ENCODE data around the gene AKT1.
"Not testable (repeated sequence)": the region's sequence is repeated elsewhere in the genome, so short reads cannot be mapped to it uniquely, and the experiment has no call there.

The AKT1 gene

DNA sequence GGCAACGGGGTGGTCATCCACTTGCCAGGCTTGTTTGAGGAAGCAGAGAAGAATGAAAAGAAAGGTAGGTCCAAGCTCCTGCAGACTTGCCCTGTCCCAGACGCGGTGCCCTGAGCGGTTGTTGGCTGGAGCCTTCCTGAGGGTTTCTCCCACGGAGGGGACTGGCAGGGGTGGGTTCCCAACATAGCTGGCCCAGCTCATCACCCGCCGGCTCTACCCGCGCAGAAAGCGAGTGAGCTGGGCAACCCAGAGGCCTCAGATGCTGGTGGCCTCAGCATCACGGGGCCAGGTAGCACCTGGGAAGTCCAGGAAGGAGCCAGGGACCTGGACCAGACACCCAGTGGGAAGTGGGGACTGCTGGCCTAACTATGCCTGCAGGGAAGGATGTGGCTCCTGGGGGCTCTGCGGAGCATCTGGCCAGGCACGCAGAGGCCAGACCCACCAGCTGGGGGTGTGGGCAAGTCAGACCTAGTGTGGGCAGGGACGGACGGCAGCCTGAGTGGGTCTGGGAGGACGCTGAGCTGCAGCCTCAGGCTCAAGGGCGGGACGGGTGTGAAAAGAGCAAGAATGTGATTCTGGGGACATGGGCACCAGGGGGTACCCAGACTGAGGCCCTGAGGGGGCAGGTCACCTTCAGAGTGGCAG is 57.1 kb downstream of the AKT1 start:
- no peak for DNase-seq (ENCODE audit: low spot score)

DNA sequence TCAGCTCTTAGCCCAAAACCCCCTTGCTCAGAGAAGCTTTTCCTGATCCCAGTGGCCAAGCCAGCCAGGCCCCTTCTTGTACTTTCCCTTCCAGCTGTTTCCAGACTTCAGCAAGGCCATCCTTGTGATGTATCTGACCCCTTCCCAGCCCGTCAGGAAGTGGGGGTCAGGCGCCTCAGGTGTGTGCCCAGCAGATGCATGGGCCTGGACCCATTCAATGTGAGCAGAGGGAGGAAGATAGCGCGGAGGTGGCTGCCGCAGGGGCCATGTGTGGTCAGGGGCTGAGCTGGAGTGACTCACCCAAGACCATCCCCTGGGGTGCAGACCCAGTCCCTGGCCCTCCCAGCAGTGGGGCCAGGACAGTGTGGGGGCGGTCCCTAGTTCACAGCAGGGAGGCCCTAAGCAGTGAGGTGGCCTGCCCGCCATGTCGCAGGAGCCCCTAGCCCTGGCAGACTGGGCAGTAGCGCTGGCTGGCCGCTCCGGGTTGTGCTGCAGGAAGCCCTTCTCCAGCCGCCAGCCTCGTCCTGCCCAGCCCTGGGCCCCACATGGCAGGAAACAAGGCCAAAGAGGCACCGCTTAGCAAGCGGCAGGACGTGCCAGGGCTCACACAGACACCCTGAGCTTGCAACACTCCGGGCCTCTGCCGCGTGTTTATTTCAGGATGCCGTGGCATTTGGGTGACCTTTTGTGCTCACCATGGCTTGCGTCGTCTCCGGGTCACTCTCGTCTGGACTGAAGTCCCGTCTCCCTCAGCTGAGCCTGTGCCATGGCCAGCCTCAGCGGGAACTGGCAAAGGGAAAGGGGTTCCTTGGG is 59.5 kb downstream of the AKT1 start:
- DNase-seq (ENCODE audit: low spot score), result no peak

DNA sequence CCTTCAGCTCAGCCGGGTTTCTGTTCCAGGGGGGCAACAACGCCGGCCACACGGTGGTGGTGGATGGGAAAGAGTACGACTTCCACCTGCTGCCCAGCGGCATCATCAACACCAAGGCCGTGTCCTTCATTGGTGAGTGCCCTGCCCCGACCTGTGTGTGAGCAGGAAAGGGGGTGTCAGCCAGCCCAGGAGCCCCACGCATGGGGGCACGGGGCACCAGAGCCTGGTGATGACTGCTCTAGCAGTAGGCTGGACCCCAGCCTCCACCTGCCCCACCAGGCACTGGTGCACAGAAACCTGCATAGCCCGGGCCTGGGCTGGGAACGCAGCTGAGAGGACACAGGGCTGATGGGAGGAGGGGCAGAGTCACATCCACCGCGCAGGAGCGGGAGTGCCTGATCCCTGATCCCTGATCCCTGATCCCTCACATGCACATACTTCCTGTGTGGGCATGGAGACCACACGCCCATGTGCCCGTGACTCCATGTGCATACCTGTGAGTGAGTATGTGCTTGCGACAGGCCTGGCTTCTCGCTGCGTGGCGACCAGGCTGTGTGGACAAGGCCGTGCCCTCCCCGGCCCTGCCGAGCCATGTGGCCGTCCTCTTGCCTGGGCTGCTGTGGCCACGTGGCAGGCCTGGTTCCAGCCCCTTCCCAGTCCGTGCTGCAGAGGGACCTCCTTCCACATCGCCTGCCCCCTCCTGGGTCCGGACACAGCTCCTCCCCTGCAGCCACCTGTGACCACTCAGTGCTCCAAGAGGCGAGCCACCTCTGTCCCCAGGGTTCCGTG is 60.4 kb downstream of the AKT1 start:
- DNase-seq (ENCODE audit: low spot score), result no peak

DNA sequence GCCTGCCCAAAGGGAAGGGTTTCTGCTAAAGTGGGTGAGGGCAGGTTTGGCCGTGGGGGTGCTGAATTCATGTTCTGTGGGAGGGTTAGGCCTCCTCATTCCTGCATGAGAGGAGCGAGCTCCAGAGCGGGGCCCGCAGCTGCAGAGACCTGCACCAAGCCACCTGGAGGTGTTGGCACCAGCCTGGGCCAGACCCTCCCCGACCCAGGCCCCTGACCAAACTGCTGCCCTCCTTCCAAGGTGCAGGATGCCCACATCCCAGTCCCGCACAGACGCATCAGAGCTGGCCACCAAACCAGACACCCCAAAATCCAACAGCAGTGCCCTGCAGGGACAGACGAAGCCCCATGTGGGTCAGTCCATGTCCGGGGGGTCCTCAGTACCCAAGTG is 61.0 kb downstream of the AKT1 start:
- DNase-seq (ENCODE audit: low spot score), result no peak

DNA sequence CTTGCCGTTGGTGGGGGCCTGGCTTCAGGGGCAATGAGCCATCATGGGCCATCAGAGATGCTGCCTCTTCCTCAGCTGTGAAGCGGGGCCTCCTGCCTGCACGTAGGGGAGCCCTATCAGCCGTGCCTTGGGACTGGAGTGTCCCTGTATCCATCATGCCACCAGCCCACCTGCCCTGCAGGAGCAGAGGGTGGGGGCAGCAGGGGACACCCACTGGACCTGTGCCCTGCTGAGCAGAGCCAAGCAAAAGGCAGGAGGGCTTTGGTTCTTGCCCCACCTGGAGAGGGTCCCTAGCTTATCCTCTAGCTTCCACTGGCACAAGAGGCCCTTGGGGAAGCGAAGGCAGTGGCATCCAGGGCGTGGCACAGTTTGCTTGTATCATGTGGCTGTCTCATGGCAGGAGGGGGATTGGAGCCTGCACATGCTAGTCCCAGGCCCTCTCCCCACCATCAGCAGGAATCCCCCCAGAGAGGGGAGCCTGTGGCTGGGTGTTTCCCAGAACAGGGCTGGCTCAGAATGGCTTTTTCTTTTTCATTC is 61.4 kb downstream of the AKT1 start:
- no peak for DNase-seq (ENCODE audit: low spot score)

DNA sequence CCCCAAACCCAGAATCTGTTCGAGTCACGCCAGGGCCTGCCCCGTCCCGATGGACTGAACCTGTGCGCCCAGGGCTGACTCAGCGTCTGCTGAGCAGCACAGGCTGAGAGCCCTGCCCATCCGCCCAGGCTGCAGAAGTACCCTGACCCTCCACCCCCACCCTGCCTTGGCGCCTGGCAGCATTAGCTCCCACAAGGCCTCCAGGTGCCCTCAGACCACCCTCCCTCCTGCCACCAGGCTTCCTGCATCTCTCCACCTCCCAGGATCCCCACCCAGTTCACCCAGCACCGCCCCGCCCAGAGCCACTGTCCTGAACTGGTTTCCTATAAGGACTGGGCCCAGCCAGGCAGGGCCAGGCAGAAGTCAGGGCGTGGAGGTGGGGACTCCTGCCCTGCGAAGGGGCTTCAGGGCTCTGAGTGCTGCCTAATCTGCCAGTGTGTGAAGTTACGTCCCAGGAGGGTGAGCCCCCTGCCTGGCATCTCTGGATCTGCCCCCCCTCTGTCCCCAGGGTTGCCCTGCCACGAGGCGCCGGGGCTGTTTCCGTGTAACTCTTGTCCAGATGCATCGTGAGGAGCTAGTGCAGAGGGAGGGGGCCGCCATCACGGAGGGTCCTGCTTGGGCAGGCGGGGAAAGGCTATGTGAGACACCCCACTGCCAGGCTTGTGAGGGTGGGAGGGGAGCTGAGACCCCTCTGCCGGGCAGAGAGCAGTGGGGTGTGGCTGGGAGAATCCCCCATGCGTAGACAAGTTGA is 62.4 kb downstream of the AKT1 start:
- DNase-seq (ENCODE audit: low spot score), result no peak

DNA sequence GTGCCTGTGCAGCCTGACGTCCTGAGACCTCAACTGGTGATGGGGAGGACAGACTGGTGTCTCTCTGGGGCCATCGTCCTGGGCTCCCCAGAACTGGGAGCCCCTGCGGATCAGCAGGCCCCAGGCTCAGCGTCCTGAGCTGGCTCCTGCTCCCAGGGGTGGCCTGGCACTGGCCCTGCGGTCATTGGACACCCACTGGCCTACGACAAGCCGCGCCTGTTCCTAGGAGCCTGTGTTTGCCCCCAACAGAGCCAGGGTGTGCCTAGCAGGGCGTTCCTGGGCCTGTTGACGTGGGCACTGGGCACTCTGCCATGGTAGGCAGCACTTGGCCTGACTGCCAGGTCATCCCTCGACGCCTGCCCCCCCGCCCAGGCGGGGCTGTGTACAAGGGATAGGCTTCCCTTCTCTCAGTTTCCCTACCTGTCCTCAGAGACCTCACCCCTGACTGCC is 63.2 kb downstream of the AKT1 start:
- DNase-seq (ENCODE audit: low spot score), result no peak

DNA sequence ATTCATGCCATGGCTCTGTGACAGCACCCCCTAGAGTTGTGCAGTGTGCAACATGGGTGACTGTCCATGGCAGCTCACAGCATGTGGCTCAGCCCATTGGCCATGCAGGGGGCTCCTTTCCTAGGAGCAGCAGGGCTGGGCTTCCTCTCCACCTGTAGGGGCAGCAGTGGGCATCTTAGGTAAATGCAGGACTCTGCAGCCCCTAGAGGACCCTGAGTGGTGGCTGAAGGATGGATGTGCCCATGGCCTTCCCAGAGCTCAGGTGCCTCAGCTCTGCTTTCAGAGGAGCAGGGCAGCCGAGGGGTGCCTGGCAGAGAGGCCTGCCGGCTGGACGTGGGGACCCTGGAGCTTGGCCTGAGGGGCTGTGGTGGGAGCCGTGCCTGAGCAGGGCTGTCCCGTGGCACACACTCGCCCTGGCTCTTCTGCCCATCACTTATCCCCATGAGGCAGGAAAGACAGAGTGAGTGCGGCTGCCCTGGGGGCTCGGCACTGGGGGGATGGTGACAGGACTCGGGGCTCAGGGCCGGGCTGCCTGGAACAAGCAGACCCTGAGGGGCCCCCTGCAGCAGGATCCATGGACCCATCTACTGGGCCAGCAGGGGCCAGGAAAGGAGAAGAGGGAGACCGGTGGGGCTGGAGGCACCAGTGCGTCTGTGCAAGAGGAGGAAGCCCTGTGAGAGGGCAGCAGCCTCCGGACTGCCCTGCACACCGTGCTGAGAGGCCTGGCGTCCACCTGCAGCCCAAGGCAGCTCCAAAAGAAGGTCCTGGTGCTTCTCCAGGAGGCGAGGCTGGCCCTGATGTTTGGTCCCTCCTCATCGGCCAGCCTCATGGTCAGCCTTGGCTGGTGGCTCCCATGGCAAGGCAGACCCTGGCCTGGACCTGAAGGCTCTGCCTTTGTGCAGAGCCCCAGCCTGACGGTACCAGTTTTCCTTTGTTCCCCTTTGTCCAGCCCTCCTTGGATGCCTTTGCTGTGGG is 63.9 kb downstream of the AKT1 start:
- DNase-seq (ENCODE audit: low spot score), result no peak

DNA sequence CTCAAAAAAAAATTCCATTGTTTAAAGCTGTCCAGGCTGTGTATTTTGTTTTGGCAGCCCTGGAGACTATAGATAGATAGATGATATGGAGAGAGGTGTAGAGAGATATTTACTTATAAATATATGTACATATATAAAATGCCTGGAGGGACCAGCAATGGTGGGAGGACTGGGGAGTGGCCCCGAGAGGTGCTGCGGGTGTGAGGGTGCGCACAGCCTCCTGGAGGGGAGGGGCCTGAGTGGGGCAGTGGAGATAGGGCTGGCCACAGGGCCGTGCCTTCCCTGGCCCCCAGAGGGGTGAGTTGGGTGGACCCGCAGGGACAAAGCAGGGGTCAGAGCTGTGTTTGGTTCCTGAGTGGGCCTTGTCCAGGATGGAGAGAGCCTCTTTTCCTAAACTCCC is 65.1 kb downstream of the AKT1 start:
- no peak for DNase-seq (ENCODE audit: low spot score)

DNA sequence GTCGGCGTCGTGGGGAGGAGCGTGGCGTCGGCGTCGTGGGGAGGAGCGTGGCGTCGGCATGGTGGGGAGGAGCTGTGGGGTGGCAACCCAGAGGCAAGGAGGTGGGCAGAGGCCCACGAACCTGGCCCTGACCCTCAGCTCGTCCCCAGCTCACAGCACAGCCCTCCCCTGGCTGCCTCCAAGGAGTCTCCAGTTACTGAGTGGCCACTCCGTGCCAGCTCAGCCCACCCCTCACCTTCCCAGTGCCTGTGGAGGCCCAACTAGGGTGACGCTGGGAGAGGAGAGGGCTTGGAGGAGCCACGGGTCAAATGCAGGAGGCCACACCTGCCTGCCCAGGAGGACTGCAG is 65.7 kb downstream of the AKT1 start:
- DNase-seq (ENCODE audit: low spot score), result no peak

DNA sequence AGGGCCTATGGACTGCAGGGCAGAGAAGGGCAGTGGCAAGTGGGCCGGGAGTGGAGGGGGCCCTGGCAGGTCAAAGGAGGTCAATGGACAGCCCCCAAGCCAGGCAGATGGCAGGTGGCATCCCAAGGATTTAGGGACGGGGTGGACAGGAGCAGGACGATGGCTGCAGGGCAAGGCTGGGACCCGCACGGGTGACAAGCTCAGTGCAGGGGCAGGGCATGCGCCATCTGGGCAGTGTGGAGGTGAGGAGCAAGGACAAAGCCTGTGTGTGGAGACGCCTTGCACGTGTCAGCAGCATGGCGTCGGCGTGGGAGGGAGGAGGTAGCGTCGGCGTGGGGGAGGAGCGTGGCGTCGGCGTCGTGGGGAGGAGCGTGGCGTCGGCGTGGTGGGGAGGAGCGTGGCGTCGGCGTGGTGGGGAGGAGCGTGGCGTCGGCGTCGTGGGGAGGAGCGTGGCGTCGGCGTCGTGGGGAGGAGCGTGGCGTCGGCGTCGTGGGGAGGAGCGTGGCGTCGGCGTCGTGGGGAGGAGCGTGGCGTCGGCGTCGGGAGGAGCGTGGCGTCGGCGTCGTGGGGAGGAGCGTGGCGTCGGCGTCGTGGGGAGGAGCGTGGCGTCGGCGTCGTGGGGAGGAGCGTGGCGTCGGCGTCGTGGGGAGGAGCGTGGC is 66.2 kb downstream of the AKT1 start:
- not testable (repeated sequence) for DNase-seq (ENCODE audit: low spot score)

DNA sequence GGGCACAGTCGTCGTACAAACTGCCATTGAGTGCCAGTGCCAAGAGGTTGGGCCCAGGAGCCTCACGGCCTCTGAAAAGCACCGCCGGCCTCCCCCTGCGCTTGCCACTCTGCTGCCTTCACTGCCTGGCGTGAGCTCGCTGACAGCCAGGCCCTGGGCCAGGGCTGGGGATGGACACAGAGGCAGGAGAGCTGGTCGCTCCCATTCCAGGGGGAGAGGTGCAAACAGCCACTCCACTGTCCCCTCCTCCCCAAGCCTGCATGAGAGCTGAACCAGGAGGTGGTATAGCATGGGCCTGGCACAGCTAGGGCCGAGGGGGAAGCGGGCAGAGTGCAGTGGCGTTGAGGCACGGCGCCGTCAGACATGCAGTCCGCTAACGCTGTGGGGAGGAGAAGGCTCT is 66.9 kb downstream of the AKT1 start:
- DNase-seq (ENCODE audit: low spot score), result no peak

DNA sequence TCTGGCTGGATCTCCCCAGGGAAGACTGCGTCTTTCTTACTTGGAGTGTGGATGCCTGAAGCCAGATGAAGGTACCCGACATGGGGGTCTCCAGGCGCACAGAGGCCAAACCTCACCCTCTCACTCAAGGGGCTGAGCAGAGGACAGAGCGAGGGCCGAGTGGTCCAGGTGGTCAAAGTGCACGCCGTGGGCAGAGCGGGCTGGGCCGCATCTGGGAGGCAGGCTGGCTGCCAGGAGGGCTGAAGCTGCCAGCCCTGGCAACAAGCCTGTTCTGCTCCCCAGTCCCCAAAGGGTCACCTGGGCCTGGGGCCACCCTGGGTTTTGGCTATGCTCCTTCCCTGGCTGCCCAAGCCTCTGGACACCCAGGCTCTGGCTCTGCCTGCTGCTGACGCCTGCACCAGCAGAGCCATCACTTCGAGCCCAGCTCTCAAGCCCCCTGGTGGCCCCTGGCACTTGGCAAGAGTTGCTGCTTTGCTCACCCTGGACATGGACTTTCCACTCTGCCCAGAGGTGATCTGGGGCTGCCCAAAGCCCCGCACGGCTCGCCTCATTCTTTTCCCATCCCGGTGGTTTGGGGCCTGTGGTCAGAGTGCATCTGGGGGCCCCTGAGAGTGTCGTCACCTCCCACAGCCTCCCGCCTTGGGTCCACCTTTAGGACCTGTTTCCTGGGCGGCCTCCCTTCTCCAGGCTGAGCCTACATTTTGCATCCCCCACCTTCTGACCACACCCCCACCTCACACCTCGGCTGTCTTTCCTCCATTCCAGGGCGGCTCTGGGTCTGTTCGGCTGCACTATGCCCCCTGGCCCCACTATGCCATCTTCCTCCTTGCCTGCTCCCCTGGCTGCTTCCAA is 68.7 kb downstream of the AKT1 start:
- DNase-seq (ENCODE audit: low spot score), result no peak

DNA sequence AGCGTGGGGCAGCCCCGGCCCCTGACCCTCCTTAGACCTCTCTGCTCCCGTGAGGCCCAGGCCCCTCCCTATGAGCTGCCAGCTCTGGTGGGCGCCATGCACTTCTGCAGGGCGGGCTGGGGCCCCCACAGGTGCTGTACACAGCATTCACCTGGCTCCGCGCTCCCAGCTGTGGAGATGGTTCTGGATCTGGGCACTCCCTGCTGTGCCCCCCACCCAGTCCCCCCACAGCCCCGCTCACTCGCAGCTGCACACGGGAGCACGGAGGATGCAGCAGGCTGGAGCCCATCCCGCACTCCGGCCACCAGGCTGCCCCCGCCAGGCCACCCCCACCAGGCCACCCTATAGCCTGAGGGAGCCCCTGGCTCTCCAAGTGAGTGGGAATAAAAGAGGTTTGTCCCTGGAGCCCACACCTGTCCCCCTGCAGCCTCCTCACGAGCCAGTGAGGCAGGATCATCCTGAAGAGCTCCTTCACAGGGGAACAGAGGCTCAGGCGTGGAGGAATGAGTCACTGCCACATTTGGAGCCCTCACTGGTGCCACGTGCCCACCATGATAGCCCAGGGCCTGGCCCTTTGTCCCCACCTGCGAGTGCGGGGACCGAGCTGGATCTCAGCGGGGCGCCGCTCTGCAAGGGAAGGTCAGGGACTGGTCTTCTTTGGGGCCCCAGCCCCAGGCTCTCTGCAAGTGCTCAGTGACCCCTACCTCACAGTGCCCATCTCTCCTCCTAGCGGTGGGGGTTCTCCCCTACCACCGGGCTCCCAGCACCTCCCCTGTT is 69.6 kb downstream of the AKT1 start:
- no peak for DNase-seq (ENCODE audit: low spot score)

DNA sequence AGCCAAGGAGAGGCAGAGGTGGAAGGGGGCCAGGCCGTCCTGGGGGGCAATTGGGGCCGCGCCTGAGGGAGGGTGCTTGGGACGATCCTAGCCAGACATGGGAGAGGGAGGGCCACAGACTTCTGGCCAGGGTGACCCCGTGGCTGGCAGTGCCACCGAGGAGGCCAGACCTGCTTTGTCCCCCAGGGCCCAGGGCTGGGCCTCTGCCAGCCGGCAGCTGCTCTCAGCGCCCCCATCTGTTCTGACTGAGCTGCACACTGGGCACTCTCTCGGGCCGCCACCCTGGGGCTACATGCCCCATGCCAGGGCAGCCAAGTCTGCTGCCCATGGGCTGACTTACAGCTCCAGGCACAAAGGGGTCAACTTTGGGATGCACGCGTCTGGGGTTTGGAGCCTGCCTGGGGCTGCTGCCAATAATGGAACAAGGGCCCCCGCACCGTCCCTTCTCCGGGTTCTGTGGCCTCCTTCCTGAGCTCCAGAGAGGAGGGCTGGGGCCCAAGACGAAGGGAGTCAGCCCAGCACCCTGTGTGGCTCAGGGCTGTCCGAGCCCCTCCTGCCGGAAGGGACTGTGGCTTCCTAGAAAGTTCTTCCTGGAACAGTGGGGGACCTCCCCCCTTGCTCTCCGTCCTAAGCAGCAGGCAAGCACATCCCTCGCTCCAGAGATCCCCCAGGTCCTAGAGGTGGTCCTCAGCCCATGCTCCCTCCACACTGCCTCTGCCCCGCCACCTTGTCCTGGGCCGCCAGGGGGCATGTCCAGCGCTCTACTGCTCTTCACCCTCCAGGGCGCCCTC is 70.4 kb downstream of the AKT1 start:
- no peak for DNase-seq (ENCODE audit: low spot score)

DNA sequence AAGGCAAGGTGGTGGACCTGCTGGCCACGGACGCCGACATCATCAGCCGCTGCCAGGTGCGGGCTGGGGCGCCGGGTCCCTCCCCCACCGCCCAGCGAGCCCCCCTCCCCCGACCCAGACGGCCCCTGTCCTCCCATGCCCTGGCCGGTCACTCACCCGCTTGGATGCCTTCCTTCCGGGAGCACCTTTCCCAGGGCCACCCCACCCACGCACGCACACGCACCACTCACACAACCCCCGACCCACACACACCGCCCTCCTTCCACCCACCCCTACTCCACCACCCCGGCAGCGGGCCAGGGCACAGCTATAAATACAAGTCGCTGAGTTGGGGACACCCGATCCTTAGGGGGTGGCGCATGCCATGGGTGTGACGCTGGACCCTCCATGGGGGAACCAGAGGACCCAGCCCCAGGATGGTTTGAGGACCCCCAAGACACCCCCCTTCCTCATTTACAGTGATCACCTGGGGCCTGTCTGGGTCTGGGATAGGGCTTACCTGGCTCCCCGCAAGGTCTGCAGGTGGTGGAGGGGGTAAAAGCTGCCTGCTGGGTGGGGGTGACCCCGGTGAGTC is 71.1 kb downstream of the AKT1 start:
- DNase-seq (ENCODE audit: low spot score), result no peak

DNA sequence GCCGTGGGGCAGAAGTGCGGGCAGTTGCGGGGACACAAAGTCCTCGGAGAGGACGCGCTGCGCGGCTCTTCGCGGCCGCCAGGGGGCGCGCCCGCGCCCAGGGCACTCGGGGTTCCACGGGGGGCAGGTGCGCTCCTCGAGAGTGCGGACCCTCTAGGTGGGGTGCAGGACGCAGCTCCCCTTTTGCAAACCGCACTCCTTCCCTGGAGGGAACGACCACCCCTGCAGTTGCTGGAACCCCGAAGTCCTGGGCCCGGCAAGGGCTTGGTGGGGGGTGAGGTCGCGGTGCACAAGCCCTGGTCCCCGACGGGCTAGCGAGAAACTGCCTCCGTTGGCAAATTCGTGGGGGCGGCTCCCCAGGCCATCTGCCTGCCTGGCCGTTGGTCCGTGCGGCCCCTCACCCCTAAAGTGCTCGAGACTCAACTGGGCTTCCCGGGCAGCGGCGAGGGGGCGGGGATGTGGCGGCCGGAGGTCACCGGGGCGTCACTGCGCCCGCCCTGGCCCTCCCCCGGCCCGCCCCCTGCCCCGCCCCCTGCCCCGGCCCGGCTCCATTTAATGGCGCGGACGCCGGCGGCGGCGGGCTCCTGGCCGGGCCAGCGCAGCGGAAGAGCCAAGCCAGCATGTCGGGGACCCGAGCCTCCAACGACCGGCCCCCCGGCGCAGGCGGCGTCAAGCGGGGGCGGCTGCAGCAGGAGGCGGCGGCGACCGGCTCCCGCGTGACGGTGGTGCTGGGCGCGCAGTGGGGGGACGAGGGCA is 71.7 kb downstream of the AKT1 start, which contains the start of gene ADSS1:
ADSS1 (plus strand) TSS at position 579 of the 756 bp plus-strand sequence; CDS start at position 621, 42 bp downstream.
- peak; percentile 43 for DNase-seq (ENCODE audit: low spot score)

Measured in CD4-positive, alpha-beta T cell treated with Interleukin-15 for 4 hours (primary cell).